Measurements from ENCODE around the gene CYTH3. TPM values are rescaled to one million over a fixed set of nuclear protein-coding genes. Genes with fewer than 3 reads are reported as not detected.
A peak's percentile ranks its signal among the peaks of the same experiment; 100 is the strongest.

CYTH3 gene
- total RNA-seq, 1 experiment from 2014 or later: 14.0 TPM

- DNase-seq: peak; percentile 46
- no peaks in the 10 kb centered on the region for H3K27me3 ChIP-seq (ENCODE audit: control insufficient read depth, insufficient read depth, low read length)
- H3K4me3 ChIP-seq (ENCODE audit: insufficient read depth, low read depth, low read length): no peak overlapping the region
- H3K36me3 ChIP-seq (replicated peaks; ENCODE audit: control insufficient read depth, insufficient read depth, low read length): peaks cover 2% of the 10 kb centered on the region; the same call in 1 of the 2 replicates
These were observed 102.5 kb downstream of the CYTH3 start for GRCh38 chr7:6169805-6170520.

- no peaks in the 10 kb centered on the region for H3K27me3 ChIP-seq (ENCODE audit: control insufficient read depth, insufficient read depth, low read length)
- DNase-seq: no peak
- peaks cover 2% of the 10 kb centered on the region for H3K36me3 ChIP-seq (replicated peaks; ENCODE audit: control insufficient read depth, insufficient read depth, low read length)
- no peak overlapping the region for H3K4me3 ChIP-seq (ENCODE audit: insufficient read depth, low read depth, low read length)
These were observed 104.0 kb downstream of the CYTH3 start for GRCh38 chr7:6168477-6168868.

GRCh38 chr7:6167587-6168476 lies 104.6 kb downstream of the CYTH3 start:
- H3K36me3 ChIP-seq (replicated peaks; ENCODE audit: control insufficient read depth, insufficient read depth, low read length): peaks cover 2% of the 10 kb centered on the region
- peak; percentile 33 for DNase-seq
- no peak overlapping the region for H3K4me3 ChIP-seq (ENCODE audit: insufficient read depth, low read depth, low read length)
- no peaks in the 10 kb centered on the region for H3K27me3 ChIP-seq (ENCODE audit: control insufficient read depth, insufficient read depth, low read length)

GRCh38 chr7:6167004-6167551 lies 105.3 kb downstream of the CYTH3 start:
- peaks cover 3% of the 10 kb centered on the region for H3K36me3 ChIP-seq (replicated peaks; ENCODE audit: control insufficient read depth, insufficient read depth, low read length)
- no peak overlapping the region for H3K4me3 ChIP-seq (ENCODE audit: insufficient read depth, low read depth, low read length)
- no peaks in the 10 kb centered on the region for H3K27me3 ChIP-seq (ENCODE audit: control insufficient read depth, insufficient read depth, low read length)
- DNase-seq: no peak

GRCh38 chr7:6166443-6166891 lies 106.0 kb downstream of the CYTH3 start:
- peaks cover 5% of the 10 kb centered on the region for H3K36me3 ChIP-seq (replicated peaks; ENCODE audit: control insufficient read depth, insufficient read depth, low read length)
- peak; percentile 56 for DNase-seq
- H3K27me3 ChIP-seq (ENCODE audit: control insufficient read depth, insufficient read depth, low read length): no peaks in the 10 kb centered on the region
- no peak overlapping the region for H3K4me3 ChIP-seq (ENCODE audit: insufficient read depth, low read depth, low read length)

GRCh38 chr7:6165521-6166320 lies 106.7 kb downstream of the CYTH3 start:
- H3K36me3 ChIP-seq (replicated peaks; ENCODE audit: control insufficient read depth, insufficient read depth, low read length): peaks cover 7% of the 10 kb centered on the region
- H3K4me3 ChIP-seq (ENCODE audit: insufficient read depth, low read depth, low read length): no peak overlapping the region
- peak; percentile 61 for DNase-seq
- H3K27me3 ChIP-seq (ENCODE audit: control insufficient read depth, insufficient read depth, low read length): no peaks in the 10 kb centered on the region

- no peak for DNase-seq
- H3K36me3 ChIP-seq (replicated peaks; ENCODE audit: control insufficient read depth, insufficient read depth, low read length): peaks cover 7% of the 10 kb centered on the region
- no peak overlapping the region for H3K4me3 ChIP-seq (ENCODE audit: insufficient read depth, low read depth, low read length)
- H3K27me3 ChIP-seq (ENCODE audit: control insufficient read depth, insufficient read depth, low read length): no peaks in the 10 kb centered on the region
These were observed 107.3 kb downstream of the CYTH3 start for GRCh38 chr7:6165075-6165474.

GRCh38 chr7:6164491-6164890 lies 107.9 kb downstream of the CYTH3 start:
- H3K27me3 ChIP-seq (ENCODE audit: control insufficient read depth, insufficient read depth, low read length): no peaks in the 10 kb centered on the region
- peak; percentile 93 for DNase-seq
- no peak overlapping the region for H3K4me3 ChIP-seq (ENCODE audit: insufficient read depth, low read depth, low read length)
- H3K36me3 ChIP-seq (replicated peaks; ENCODE audit: control insufficient read depth, insufficient read depth, low read length): peaks cover 5% of the 10 kb centered on the region

- Histone ChIP-seq H3K4me3 (ENCODE audit: insufficient read depth, low read depth, low read length) (no peak overlapping the region), H3K27me3 (ENCODE audit: control insufficient read depth, insufficient read depth, low read length) (no peaks in the 10 kb centered on the region), H3K36me3 (replicated peaks; ENCODE audit: control insufficient read depth, insufficient read depth, low read length) (peaks cover 5% of the 10 kb centered on the region)
- peak; percentile 56 for DNase-seq
These were observed 108.4 kb downstream of the CYTH3 start for GRCh38 chr7:6164010-6164409.

GRCh38 chr7:6163402-6163801 lies 109.0 kb downstream of the CYTH3 start:
- H3K4me3 ChIP-seq (ENCODE audit: insufficient read depth, low read depth, low read length): no peak overlapping the region
- H3K27me3 ChIP-seq (ENCODE audit: control insufficient read depth, insufficient read depth, low read length): no peaks in the 10 kb centered on the region
- no peak for DNase-seq
- H3K36me3 ChIP-seq (replicated peaks; ENCODE audit: control insufficient read depth, insufficient read depth, low read length): peaks cover 5% of the 10 kb centered on the region

- Histone ChIP-seq H3K27me3 (ENCODE audit: control insufficient read depth, insufficient read depth, low read length) (no peaks in the 10 kb centered on the region), H3K4me3 (ENCODE audit: insufficient read depth, low read depth, low read length) (no peak overlapping the region), H3K36me3 (replicated peaks; ENCODE audit: control insufficient read depth, insufficient read depth, low read length) (peaks cover 5% of the 10 kb centered on the region)
- no peak for DNase-seq
These were observed 109.6 kb downstream of the CYTH3 start for GRCh38 chr7:6162650-6163366.

GRCh38 chr7:6162331-6162620 lies 110.1 kb downstream of the CYTH3 start:
- no peaks in the 10 kb centered on the region for H3K27me3 ChIP-seq (ENCODE audit: control insufficient read depth, insufficient read depth, low read length)
- H3K4me3 ChIP-seq (ENCODE audit: insufficient read depth, low read depth, low read length): no peak overlapping the region
- no peak for DNase-seq
- H3K36me3 ChIP-seq (replicated peaks; ENCODE audit: control insufficient read depth, insufficient read depth, low read length): peaks cover 7% of the 10 kb centered on the region

GRCh38 chr7:6161463-6162330 lies 110.7 kb downstream of the CYTH3 start:
- Histone ChIP-seq H3K36me3 (replicated peaks; ENCODE audit: control insufficient read depth, insufficient read depth, low read length) (peaks cover 11% of the 10 kb centered on the region), H3K4me3 (ENCODE audit: insufficient read depth, low read depth, low read length) (no peak overlapping the region)

More at GRCh38 chr7:6161463-6162330, 110.7 kb downstream of the CYTH3 start:
- H3K27me3 ChIP-seq (ENCODE audit: control insufficient read depth, insufficient read depth, low read length): no peaks in the 10 kb centered on the region
- DNase-seq: peak; percentile 17
